ENCODE data around the gene HRH1. TPM values are rescaled to one million over a fixed set of nuclear protein-coding genes. Genes with fewer than 3 reads are reported as not detected.

The HRH1 gene
- total and polyA plus RNA-seq, 10 of the 15 experiments (the other 5 are each of a cell fraction or from before 2014, with no cell fraction given) = not detected

DNA sequence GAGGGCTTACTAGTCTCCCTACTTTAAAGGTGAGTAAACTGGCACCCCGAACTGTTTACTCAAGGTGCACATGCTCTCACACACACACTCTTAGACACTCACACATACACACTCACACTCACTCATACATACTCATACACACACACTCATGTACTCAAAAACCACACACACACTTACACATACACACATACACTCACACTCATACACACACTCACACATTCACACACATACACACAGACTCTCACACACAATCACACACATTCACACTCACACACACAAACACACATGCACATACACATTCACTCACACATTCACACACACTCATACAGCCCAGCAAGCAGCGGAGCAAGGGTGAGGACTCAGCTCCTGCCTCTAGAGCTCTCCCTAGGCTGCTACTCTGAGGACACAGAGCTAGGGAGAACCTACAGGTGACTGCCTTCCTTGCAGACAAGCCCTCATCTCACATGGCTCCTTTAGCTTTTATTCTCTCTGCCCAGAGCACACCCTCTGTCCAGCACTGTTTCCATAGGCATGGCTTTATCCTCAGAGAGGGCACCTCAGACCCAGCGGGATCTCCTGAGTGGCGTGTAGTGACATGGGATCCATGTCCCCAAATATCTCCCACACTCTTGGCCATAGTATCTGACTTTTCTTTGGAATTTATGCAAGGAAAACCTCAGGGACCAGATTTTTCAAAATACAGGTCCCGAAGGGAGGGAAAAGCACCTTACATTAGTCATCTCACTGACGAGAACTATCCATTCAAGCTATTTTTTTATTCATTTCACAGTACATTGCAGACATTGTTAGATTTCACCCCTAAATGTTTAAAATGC is 91.8 kb downstream of the HRH1 start:
- Histone ChIP-seq H3K27me3 (replicated peaks in 1 of 2; ENCODE audit: control insufficient read depth in 2 of 2, insufficient read depth in 2 of 2, low read length in 1 of 2) (no peaks in the 10 kb centered on the region), H3K36me3 (ENCODE audit: control insufficient read depth in 2 of 2, insufficient read depth in 2 of 2, low read length in 1 of 2) (no peaks in the 10 kb centered on the region), H4K20me1 (ENCODE audit: control insufficient read depth, insufficient read depth) (no peaks in the 10 kb centered on the region), H3K9me3 (replicated peaks; ENCODE audit: control insufficient read depth, insufficient read depth, low read length) (no peaks in the 10 kb centered on the region; the same call in 2 of the 3 replicates), H3K79me2 (ENCODE audit: control insufficient read depth, insufficient read depth, low read length) (no peaks in the 10 kb centered on the region), H3K9ac (ENCODE audit: control insufficient read depth, insufficient read depth, low read length) (no peak overlapping the region), H3K4me1 (ENCODE audit: control insufficient read depth, insufficient read depth, low read length) (no peaks in the 10 kb centered on the region), H3K27ac (ENCODE audit: control insufficient read depth, insufficient read depth) (no peak overlapping the region), H3K4me3 (no peak overlapping the region), H2AFZ (ENCODE audit: control insufficient read depth, low read depth, low read length) (no peak overlapping the region), H3K4me2 (ENCODE audit: control insufficient read depth, insufficient read depth) (no peak overlapping the region)
- no peak for FAIRE-seq
- intact Hi-C loops (cut with micrococcal nuclease; ENCODE audit: unreplicated experiment) (no loop called here), in situ Hi-C loops (cut with MboI) (no loop called here)
- WGBS (ENCODE audit: insufficient coverage, insufficient replicate concordance, low lambda C conversion rate, missing lambda C conversion rate) = 58% methylated on average over 6 of the region's 6 CpGs
- BruUV-seq (replicated peaks) = no TSS peak
- no peak for TF ChIP-seq MYC (IDR thresholded peaks at IDR 0.05; ENCODE audit: insufficient read depth, insufficient read length, insufficient replicate concordance, low read length, severe bottlenecking)
- TF ChIP-seq, protein P1, sequence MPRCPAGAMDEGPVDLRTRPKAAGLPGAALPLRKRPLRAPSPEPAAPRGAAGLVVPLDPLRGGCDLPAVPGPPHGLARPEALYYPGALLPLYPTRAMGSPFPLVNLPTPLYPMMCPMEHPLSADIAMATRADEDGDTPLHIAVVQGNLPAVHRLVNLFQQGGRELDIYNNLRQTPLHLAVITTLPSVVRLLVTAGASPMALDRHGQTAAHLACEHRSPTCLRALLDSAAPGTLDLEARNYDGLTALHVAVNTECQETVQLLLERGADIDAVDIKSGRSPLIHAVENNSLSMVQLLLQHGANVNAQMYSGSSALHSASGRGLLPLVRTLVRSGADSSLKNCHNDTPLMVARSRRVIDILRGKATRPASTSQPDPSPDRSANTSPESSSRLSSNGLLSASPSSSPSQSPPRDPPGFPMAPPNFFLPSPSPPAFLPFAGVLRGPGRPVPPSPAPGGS (IDR thresholded peaks at IDR 0.05; ENCODE audit: borderline replicate concordance, insufficient read depth, low read depth, low read length, poor library complexity, severe bottlenecking) = peak; percentile 92
- no peak for TF ChIP-seq MEF2B (IDR thresholded peaks at IDR 0.05; ENCODE audit: partially characterized antibody, poor library complexity, severe bottlenecking)
- no peak for TF ChIP-seq CREM (IDR thresholded peaks at IDR 0.05; ENCODE audit: low read depth)
- DNase-seq (ENCODE audit: low read depth, low spot score) = no peak
- CTCF ChIA-PET = interaction anchor here (0.7 to 3.1 kb wide), 2 partner anchors 89 kb away, joined by 3 to 12 read pairs; no protein-coding TSS in a partner anchor
- POLR2A ChIA-PET = no interaction called here
- SMC1A ChIA-PET (ENCODE audit: uncharacterized antibody, unreplicated experiment) = no interaction called here
- RAD21 ChIA-PET (ENCODE audit: unreplicated experiment) = interaction anchor here (3.2 kb wide), 1 partner anchor 89 kb away, joined by 12 read pairs; no protein-coding TSS in a partner anchor
- ATAC-seq = no peak
